Esophagus squamous epithelium (tissue), 5 donors: ENCODE data around the gene DDI2. TPM values are rescaled to one million over a fixed set of nuclear protein-coding genes. Genes with fewer than 3 reads are reported as not detected.

Experiments used
- DNase-seq: peaks from one replicate; lab custom pipeline; 2025; lab: John Stamatoyannopoulos, UW
- H3K27ac ChIP-seq, 4 donors: fragments of 200-600 bp; sonication (generic); one replicate each; pipeline ENCODE4 v1.5.1; 2016 to 2019; ENCODE audit warnings: mild to moderate bottlenecking in 1 of 4
- H3K27me3 ChIP-seq, 4 donors: fragments of 200-600 bp; sonication (generic); 1 replicate in 3 of 4; 2 replicates in 1 of 4; pipeline versions ENCODE4 v1.5.1 to v1.6.0; 2017 to 2021; ENCODE audit warnings: antibody characterized with exemption in 1 of 4
- H3K36me3 ChIP-seq, 3 donors: fragments of 200-600 bp; sonication (generic); one replicate each; pipeline ENCODE4 v1.5.1; 2016 to 2019
- H3K4me1 ChIP-seq, 3 donors: fragments of 200-600 bp; sonication (generic); one replicate each; pipeline ENCODE4 v1.5.1; 2017 to 2019
- H3K4me3 ChIP-seq, 4 donors: fragments of 200-600 bp; sonication (generic); 1 replicate in 3 of 4; 2 replicates in 1 of 4; pipeline ENCODE4 v1.5.1; 2016 to 2019; ENCODE audit warnings: mild to moderate bottlenecking in 2 of 4, moderate library complexity in 1 of 4
- H3K9me3 ChIP-seq, 3 donors: fragments of 200-600 bp; sonication (generic); one replicate each; pipeline ENCODE4 v1.5.1; 2016 to 2019
- POLR2A ChIP-seq, 4 donors: fragments of 450-650 bp; IDR thresholded peaks; one replicate each; pipeline ENCODE4 v1.6.1; 2017; ENCODE audit warnings: antibody characterized with exemption in 4 of 4, mild to moderate bottlenecking in 4 of 4, moderate library complexity in 3 of 4
- WGBS, 2 donors: methylation state at CpG; one replicate each; pipeline ENCODE4 v1.1.5; 2018; 5-methylcytosine and 5-hydroxymethylcytosine counted together
- intact Hi-C: fragments of 100-400 bp; cut with DNase I; formaldehyde crosslinking; loops from one replicate; pipeline ENCODE4 v1.15.0; 2022
- total RNA-seq, 4 donors: library from RNA; depleted of rRNA; stranded (reverse); fragments of >200 nt; gene quantifications; one replicate each; pipeline ENCODE4 v1.1.0, GENCODE V29; 2016
- TF ChIP-seq, protein P1 (sequence below), 6 experiments: fragments of 450-650 bp in 4 of 6; fragments of 200-600 bp in 2 of 6; sonication (generic) in 2 of 6; IDR thresholded peaks; one replicate each; pipeline ENCODE4 v1.5.1; 2016 to 2019; ENCODE audit warnings: antibody characterized with exemption in 6 of 6, mild to moderate bottlenecking in 4 of 6, moderate library complexity in 4 of 6
- donor health status: DM: yes; HTN: yes; CAD: no.

The DDI2 gene
- total RNA-seq, 4 donors from 2014 or later, result 20.6 to 62.9 (median 48.3) TPM

DNA sequence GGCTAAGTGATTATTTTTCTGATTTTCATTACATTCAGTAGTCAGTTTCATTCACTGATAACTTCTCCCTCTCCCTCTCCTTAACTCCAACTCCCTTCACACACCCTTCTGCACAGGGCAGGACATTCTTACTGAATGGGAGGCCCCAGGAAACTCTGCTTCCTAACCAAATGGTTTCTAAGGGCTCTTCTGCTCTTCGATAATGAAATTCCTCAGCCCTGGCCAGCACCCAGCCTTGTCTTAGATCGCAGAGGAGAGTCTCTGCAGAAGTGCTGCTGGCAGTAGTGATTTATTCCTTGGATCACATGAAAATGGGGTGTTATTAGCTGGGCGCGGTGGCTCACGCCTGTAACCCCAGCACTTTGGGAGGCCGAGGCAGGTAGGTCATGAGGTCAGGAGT, 83.2 kb downstream of the DDI2 start:
- Histone ChIP-seq H3K27ac (peak overlapping the region in 2 of 4 donors; percentile 3 to 11), H3K9me3 (no peaks in the 10 kb centered on the region), H3K4me1 (peaks cover 30 to 80% (median 48%) of the 10 kb centered on the region in 3 donors), H3K27me3 (no peaks in the 10 kb centered on the region), H3K36me3 (peaks cover 0 to 38% (median 0%) of the 10 kb centered on the region in 3 donors), H3K4me3 (no peak overlapping the region)
- WGBS, 2 donors, result 48 to 69% methylated on average over 2 of the region's 6 CpGs
- TF ChIP-seq, protein P1, sequence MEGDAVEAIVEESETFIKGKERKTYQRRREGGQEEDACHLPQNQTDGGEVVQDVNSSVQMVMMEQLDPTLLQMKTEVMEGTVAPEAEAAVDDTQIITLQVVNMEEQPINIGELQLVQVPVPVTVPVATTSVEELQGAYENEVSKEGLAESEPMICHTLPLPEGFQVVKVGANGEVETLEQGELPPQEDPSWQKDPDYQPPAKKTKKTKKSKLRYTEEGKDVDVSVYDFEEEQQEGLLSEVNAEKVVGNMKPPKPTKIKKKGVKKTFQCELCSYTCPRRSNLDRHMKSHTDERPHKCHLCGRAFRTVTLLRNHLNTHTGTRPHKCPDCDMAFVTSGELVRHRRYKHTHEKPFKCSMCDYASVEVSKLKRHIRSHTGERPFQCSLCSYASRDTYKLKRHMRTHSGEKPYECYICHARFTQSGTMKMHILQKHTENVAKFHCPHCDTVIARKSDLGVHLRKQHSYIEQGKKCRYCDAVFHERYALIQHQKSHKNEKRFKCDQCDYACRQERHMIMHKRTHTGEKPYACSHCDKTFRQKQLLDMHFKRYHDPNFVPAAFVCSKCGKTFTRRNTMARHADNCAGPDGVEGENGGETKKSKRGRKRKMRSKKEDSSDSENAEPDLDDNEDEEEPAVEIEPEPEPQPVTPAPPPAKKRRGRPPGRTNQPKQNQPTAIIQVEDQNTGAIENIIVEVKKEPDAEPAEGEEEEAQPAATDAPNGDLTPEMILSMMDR (IDR thresholded peaks at IDR 0.05), result no peak
- no peak for TF ChIP-seq POLR2A (IDR thresholded peaks at IDR 0.05)
- intact Hi-C loops, result no loop called here
- no peak for DNase-seq

DNA sequence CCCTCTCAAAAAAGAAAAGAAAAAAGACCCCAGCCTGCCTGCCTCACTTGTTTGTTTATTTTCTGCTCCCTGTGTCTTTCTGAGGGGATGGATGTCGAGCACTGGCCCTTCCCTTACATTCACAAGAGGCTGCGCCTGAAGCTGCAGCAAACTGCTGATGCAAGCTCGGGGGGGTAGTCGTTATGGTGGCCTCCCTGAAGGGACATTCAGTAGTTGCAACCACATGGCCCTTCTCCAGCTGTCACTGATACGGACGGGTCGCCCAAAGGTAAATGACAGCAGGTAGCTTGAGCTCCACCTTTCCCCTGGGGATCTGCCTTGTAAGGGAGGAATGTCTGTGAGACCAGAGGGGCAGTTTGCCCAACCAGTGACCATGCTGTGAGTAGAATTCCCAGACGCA, 84.5 kb downstream of the DDI2 start:
- Histone ChIP-seq H3K36me3 (peaks cover 0 to 33% (median 0%) of the 10 kb centered on the region in 3 donors), H3K4me1 (peaks cover 30 to 77% (median 46%) of the 10 kb centered on the region in 3 donors), H3K27ac (peak overlapping the region in 3 of 4 donors; percentile 1 to 88 (median 5)), H3K27me3 (no peaks in the 10 kb centered on the region), H3K9me3 (no peaks in the 10 kb centered on the region), H3K4me3 (no peak overlapping the region)
- 91 to 96% methylated on average over 4 to 8 of the region's 8 CpGs for whole genome bisulfite sequencing, 2 donors
- TF ChIP-seq, protein P1 (IDR thresholded peaks at IDR 0.05), result no peak
- no peak for TF ChIP-seq POLR2A (IDR thresholded peaks at IDR 0.05)
- intact Hi-C loops, result no loop called here
- no peak for DNase-seq

DNA sequence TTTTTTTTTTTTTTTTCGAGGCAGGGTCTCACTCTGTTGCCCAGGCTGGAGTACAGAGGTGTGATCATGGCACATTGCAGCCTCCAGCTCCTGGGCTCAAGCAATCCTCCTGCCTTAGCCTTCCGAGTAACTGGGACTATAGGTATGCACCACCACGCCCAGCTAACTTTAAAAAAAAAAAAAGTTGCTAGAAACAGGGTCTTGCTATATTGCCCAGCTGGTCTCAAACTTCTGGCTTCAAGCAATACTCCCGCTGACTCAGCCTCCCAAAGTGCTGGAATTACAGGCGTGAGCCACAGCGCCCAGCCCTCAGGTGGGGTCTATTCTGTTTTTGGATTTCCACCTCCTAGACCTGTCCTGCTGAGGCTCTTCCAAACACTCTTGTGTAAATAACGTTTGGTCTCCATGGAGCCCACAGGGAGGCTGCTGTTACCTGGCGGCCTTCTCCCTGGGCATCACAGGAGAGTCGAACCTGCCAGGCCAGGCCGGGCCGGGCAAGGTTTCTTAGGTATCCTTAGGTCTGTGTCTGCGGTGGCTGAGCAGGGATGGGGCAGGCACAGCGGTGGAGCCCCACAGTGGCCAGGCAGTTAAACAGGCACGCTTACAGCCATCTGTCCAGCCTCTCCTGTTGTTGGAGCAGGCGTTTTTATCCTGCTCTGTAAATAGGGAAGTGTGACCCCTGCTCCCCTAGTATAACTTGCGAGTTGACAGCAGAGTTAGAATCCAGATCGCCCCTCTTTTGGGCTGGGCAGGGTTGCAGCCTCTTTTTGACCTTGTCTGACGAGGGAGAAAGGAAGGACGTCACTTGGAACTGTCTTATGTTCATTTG, 85.7 kb downstream of the DDI2 start:
- H3K9me3 ChIP-seq, result no peaks in the 10 kb centered on the region
- WGBS, 2 donors, result 52 to 63% methylated on average over 8 to 14 of the region's 19 CpGs
- peaks cover 0 to 25% (median 0%) of the 10 kb centered on the region in 3 donors for H3K36me3 ChIP-seq
- DNase-seq, result no peak
- peak overlapping the region in 1 of 4 donors; percentile 44 for H3K4me3 ChIP-seq
- H3K27ac ChIP-seq, result peak overlapping the region; percentile 78 to 93 (median 90)
- H3K4me1 ChIP-seq, result peaks cover 30 to 77% (median 35%) of the 10 kb centered on the region in 3 donors
- no peak for TF ChIP-seq POLR2A (IDR thresholded peaks at IDR 0.05)
- TF ChIP-seq, protein P1 (IDR thresholded peaks at IDR 0.05), result peak in 2 of 6 experiments; percentile 4 to 33
- H3K27me3 ChIP-seq, result no peaks in the 10 kb centered on the region
- intact Hi-C loops, result no loop called here

DNA sequence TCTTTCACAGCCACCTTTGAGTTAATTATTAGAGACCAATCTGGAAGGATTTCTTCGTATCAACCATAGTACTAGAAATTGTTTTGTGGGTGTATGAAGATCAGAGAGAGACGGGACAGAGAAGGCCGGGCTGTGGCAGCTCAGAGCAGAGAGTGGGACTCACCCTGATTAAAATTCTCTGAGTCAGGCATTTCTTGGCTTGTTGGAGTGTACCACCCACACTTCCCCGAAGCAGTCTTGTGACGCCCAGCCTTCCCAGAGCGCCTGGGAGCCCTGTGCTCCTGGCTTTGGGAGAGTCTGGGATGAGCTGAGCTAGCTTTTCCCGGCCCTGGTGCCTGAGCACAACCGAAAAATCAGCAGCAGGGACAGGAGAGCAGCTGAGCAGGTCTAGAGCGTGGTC, 86.3 kb downstream of the DDI2 start:
- Histone ChIP-seq H3K9me3 (no peaks in the 10 kb centered on the region), H3K4me3 (peak overlapping the region in 1 of 4 donors; percentile 44), H3K27me3 (no peaks in the 10 kb centered on the region), H3K27ac (peak overlapping the region; percentile 78 to 93 (median 90)), H3K36me3 (peaks cover 0 to 22% (median 0%) of the 10 kb centered on the region in 3 donors), H3K4me1 (peaks cover 30 to 74% (median 35%) of the 10 kb centered on the region in 3 donors)
- TF ChIP-seq, protein P1 (IDR thresholded peaks at IDR 0.05), result no peak
- peak in 1 of 4 donors; percentile 50 for TF ChIP-seq POLR2A (IDR thresholded peaks at IDR 0.05)
- intact Hi-C loops, result no loop called here
- 22 to 40% methylated on average over 8 to 9 of the region's 9 CpGs for WGBS, 2 donors
- DNase-seq, result no peak
